ENCODE data around the gene KLHDC3. TPM values are rescaled to one million over a fixed set of nuclear protein-coding genes. Genes with fewer than 3 reads are reported as not detected.

KLHDC3 gene
- total and polyA plus RNA-seq, 9 of the 15 experiments (the other 6 are each of a cell fraction or from before 2014, with no cell fraction given): 4.5 to 171 (median 107) TPM

- TF ChIP-seq ZNF253 (CRISPR knock-in tag; conservative IDR thresholded peaks at IDR 0.05): 0 out of 2 replicates have a peak, but pooled peaks have one; percentile 19
- no peak for TF ChIP-seq JUNB (CRISPR knock-in tag; conservative IDR thresholded peaks at IDR 0.05)
- peak; percentile 36 for TF ChIP-seq SP2 (IDR thresholded peaks at IDR 0.05; ENCODE audit: extremely low read depth, low read depth, low read length, poor library complexity, severe bottlenecking)
- no peak for TF ChIP-seq SRSF7 (optimal IDR thresholded peaks at IDR 0.05; ENCODE audit: low read depth, low read length)
- no peak for TF ChIP-seq HNRNPH1 (optimal IDR thresholded peaks at IDR 0.05; ENCODE audit: low read depth, low read length)
- TF ChIP-seq MAZ (CRISPR knock-in tag; conservative IDR thresholded peaks at IDR 0.05 in 1 of 2, IDR thresholded peaks at IDR 0.05 in 1 of 2): peak; percentile 35 to 58
- peak; percentile 44; the same call in 1 of the 2 replicates for TF ChIP-seq POLR2AphosphoS5 (IDR thresholded peaks at IDR 0.05; ENCODE audit: control insufficient read depth, insufficient read depth, low read depth, low read length)
- TF ChIP-seq KDM2B (CRISPR knock-in tag; IDR thresholded peaks at IDR 0.05): peak; percentile 65; the same call in 1 of the 2 replicates
- TF ChIP-seq XRCC3 (IDR thresholded peaks at IDR 0.05): no peak
- 0 out of 2 replicates have a peak, but pooled peaks have one; percentile 17 for TF ChIP-seq TAF7 (tag; IDR thresholded peaks at IDR 0.05)
- no peak for TF ChIP-seq RAD21 (CRISPR knock-in tag; conservative IDR thresholded peaks at IDR 0.05 in 1 of 2, IDR thresholded peaks at IDR 0.05 in 1 of 2)
- no peak for TF ChIP-seq ZNF436 (CRISPR knock-in tag; IDR thresholded peaks at IDR 0.05)
- no peak for TF ChIP-seq KAT8 (IDR thresholded peaks at IDR 0.05; ENCODE audit: low read depth)
- peak; percentile 87; the same call in 1 of the 2 replicates for TF ChIP-seq GTF2F1 (IDR thresholded peaks at IDR 0.05; ENCODE audit: low read depth, low read length)
- no peak for TF ChIP-seq CEBPB (tag; IDR thresholded peaks at IDR 0.05)
- TF ChIP-seq PATZ1 (CRISPR knock-in tag; IDR thresholded peaks at IDR 0.05; ENCODE audit: borderline replicate concordance): no peak
- TF ChIP-seq ARNT (IDR thresholded peaks at IDR 0.05): no peak
- no peak for TF ChIP-seq ZNF134 (CRISPR knock-in tag; conservative IDR thresholded peaks at IDR 0.05)
- TF ChIP-seq CTCF (IDR thresholded peaks at IDR 0.05 in 2 of 3, conservative IDR thresholded peaks at IDR 0.05 in 1 of 3; ENCODE audit: insufficient read depth in 2 of 3, low read depth in 1 of 3, low read length in 3 of 3): no peak; a peak in 1 of 6 replicates
- no peak for TF ChIP-seq PPARD (CRISPR knock-in tag; IDR thresholded peaks at IDR 0.05)
- peak; percentile 49; the same call in 1 of the 2 replicates for TF ChIP-seq CREB1 (IDR thresholded peaks at IDR 0.05)
- TF ChIP-seq CREB1 (CRISPR knock-in tag; IDR thresholded peaks at IDR 0.05): peak; percentile 59; the same call in 1 of the 2 replicates
- TF ChIP-seq RBM25 (IDR thresholded peaks at IDR 0.05; ENCODE audit: low read depth, low read length, severe bottlenecking): peak; percentile 68
- 0 out of 4 replicates have a peak, but pooled peaks of 1 of the 2 experiments have one; percentile 12 for TF ChIP-seq TBL1XR1 (IDR thresholded peaks at IDR 0.05; ENCODE audit: low read length in 2 of 2)
- TF ChIP-seq TCF7L2 (IDR thresholded peaks at IDR 0.05; ENCODE audit: low read depth, low read length): no peak
These were observed 29.8 kb upstream of the KLHDC3 start, which contains the start of gene PPP2R5D (continued) for GRCh38 chr6:42984001-42984923.
